Lower lobe of right lung (tissue), 2 donors: Measurements from ENCODE around the gene ARHGAP28. TPM values are rescaled to one million over a fixed set of nuclear protein-coding genes. Genes with fewer than 3 reads are reported as not detected.

Experiments
- ATAC-seq, 2 donors: fragments of 200-7000 bp; cut with Tn5 transposase; one replicate each; pipeline ENCODE4 v1.9.1; 2020 to 2022; ENCODE audit warnings: mild to moderate bottlenecking in 2 of 2, moderate library complexity in 2 of 2
- DNase-seq: peaks from one replicate; pipeline ENCODE4 v3.0.0-alpha.2; 2020
- H3K27ac ChIP-seq: fragments of 200-600 bp; one replicate; pipeline ENCODE4 v1.8.0; 2022
- H3K27me3 ChIP-seq: fragments of 200-600 bp; one replicate; pipeline ENCODE4 v1.8.0; 2022; ENCODE audit warnings: low read depth
- H3K36me3 ChIP-seq: fragments of 200-600 bp; one replicate; pipeline ENCODE4 v1.8.0; 2022; ENCODE audit warnings: mild to moderate bottlenecking
- H3K4me1 ChIP-seq: fragments of 200-600 bp; one replicate; pipeline ENCODE4 v1.8.0; 2022
- H3K4me3 ChIP-seq: fragments of 200-600 bp; one replicate; pipeline ENCODE4 v1.8.0; 2022; ENCODE audit warnings: mild to moderate bottlenecking
- H3K9me3 ChIP-seq: fragments of 200-600 bp; one replicate; pipeline ENCODE4 v1.8.0; 2022
- CTCF ChIP-seq: fragments of 200-600 bp; IDR thresholded peaks from one replicate; pipeline ENCODE4 v1.8.0; 2022; ENCODE audit warnings: antibody characterized with exemption, mild to moderate bottlenecking
- intact Hi-C: fragments of 100-400 bp; cut with DNase I; formaldehyde crosslinking; loops from one replicate; pipeline ENCODE4 v1.11.0; 2022
- total RNA-seq: library from RNA; stranded (reverse); fragmentation: NEBNext Ultra II Directional; extraction: Animal tissue kit (Norgen Biotek cat#: 25700); gene quantifications from one replicate; pipeline ENCODE4 v1.2.1, GENCODE V29; 2021
- donor health status: DM: no; HTN: yes; CAD: no; lungs with severe emphysema.

Gene ARHGAP28
- total RNA-seq, 1 donor from 2014 or later: 13.1 TPM

- DNase-seq (no peak), ATAC-seq (no peak)
- H3K27me3 ChIP-seq: no peaks in the 10 kb centered on the region
- intact Hi-C loops: no loop called here
- H3K36me3 ChIP-seq: no peaks in the 10 kb centered on the region
- no peak overlapping the region for H3K4me3 ChIP-seq
- no peaks in the 10 kb centered on the region for H3K4me1 ChIP-seq
- no peak overlapping the region for H3K27ac ChIP-seq
- H3K9me3 ChIP-seq: no peaks in the 10 kb centered on the region
- TF ChIP-seq CTCF: no peak
Observed at GRCh38 chr18:6719098-6719846, 10.2 kb upstream of the ARHGAP28 start.

- no peaks in the 10 kb centered on the region for H3K4me1 ChIP-seq
- TF ChIP-seq CTCF: no peak
- ATAC-seq (no peak), DNase-seq (no peak)
- H3K9me3 ChIP-seq: no peaks in the 10 kb centered on the region
- no peak overlapping the region for H3K4me3 ChIP-seq
- intact Hi-C loops: no loop called here
- no peak overlapping the region for H3K27ac ChIP-seq
- H3K36me3 ChIP-seq: no peaks in the 10 kb centered on the region
- H3K27me3 ChIP-seq: no peaks in the 10 kb centered on the region
Observed at GRCh38 chr18:6719910-6720683, 9.4 kb upstream of the ARHGAP28 start.

GRCh38 chr18:6721755-6722154 is 7.8 kb upstream of the ARHGAP28 start:
- DNase-seq (no peak), ATAC-seq (no peak)
- intact Hi-C loops: no loop called here
- no peaks in the 10 kb centered on the region for H3K36me3 ChIP-seq
- H3K27me3 ChIP-seq: no peaks in the 10 kb centered on the region
- no peak for TF ChIP-seq CTCF
- no peak overlapping the region for H3K27ac ChIP-seq
- no peaks in the 10 kb centered on the region for H3K9me3 ChIP-seq
- H3K4me1 ChIP-seq: no peaks in the 10 kb centered on the region
- no peak overlapping the region for H3K4me3 ChIP-seq

- H3K4me1 ChIP-seq: no peaks in the 10 kb centered on the region
- no peaks in the 10 kb centered on the region for H3K36me3 ChIP-seq
- no peak for TF ChIP-seq CTCF
- no peak overlapping the region for H3K27ac ChIP-seq
- intact Hi-C loops: no loop called here
- no peaks in the 10 kb centered on the region for H3K9me3 ChIP-seq
- DNase-seq (no peak), ATAC-seq (no peak)
- H3K4me3 ChIP-seq: no peak overlapping the region
- H3K27me3 ChIP-seq: no peaks in the 10 kb centered on the region
Observed at GRCh38 chr18:6722690-6723089, 6.8 kb upstream of the ARHGAP28 start.

GRCh38 chr18:6724331-6724730 is 5.2 kb upstream of the ARHGAP28 start:
- ATAC-seq: no peak
- Histone ChIP-seq H3K36me3 (no peaks in the 10 kb centered on the region), H3K4me1 (no peaks in the 10 kb centered on the region), H3K9me3 (no peaks in the 10 kb centered on the region), H3K27ac (no peak overlapping the region), H3K4me3 (no peak overlapping the region), H3K27me3 (no peaks in the 10 kb centered on the region)
- DNase-seq: no peak
- intact Hi-C loops: no loop called here
- no peak for TF ChIP-seq CTCF
